K562 (cell line): Measurements from ENCODE around the gene KLHL29. TPM values are rescaled to one million over a fixed set of nuclear protein-coding genes. Genes with fewer than 3 reads are reported as not detected.

Experiments
- ATAC-seq: fragments of 200-7000 bp; cut with Tn5 transposase; 3 replicates; pipeline ENCODE4 v1.9.1; 2020; ENCODE audit warnings: moderate library complexity
- BruUV-seq: library from RNA; stranded (reverse); fragments of 400-500 nt; replicated peaks from 2 replicates; lab custom pipeline; 2021; lab: Mats Ljungman, UMichigan
- CTCF ChIA-PET: fragments of 300-600 bp; formaldehyde crosslinking; extraction: SDS; loops from one replicate; lab custom pipeline; 2021; ENCODE audit warnings: low intra/inter-chr PET ratio; lab: Yijun Ruan, JAX
- POLR2A ChIA-PET: fragments of 300-600, 350-650 bp; sonication (Branson Sonifier 250); formaldehyde crosslinking; extraction: SDS; loops from one replicate; lab custom pipeline; 2021; ENCODE audit warnings: antibody characterized with exemption, inconsistent platforms; lab: Yijun Ruan, JAX
- DNase-seq, 4 experiments: peaks; one replicate each; pipeline versions ENCODE4 v3.0.0 to v3.0.0-alpha.2; 2011 to 2018; ENCODE audit warnings: low spot score in 3 of 4, mixed read lengths in 3 of 4; ENCODE audit errors: extremely low read depth in 1 of 4
- FAIRE-seq: peaks from 2 replicates; lab custom pipeline; 2011; peaks lifted over from hg19 to GRCh38; lab: Jason Lieb, UNC
- H2AFZ ChIP-seq: 2 replicates; pipeline ENCODE4 v1.6.0; 2011; ENCODE audit warnings: low read depth, low read length, control low read depth, inconsistent platforms
- H3K27ac ChIP-seq: fragments of 200-600 bp; 3 replicates; pipeline ENCODE4 v1.8.0; 2011; ENCODE audit warnings: low read depth, mild to moderate bottlenecking, control low read depth, inconsistent platforms, low read length, moderate library complexity, mixed read lengths; ENCODE audit errors: extremely low read depth
- H3K27me3 ChIP-seq, 2 experiments: fragments of 300-600 bp in 1 of 2; 2 replicates in 1 of 2; 3 replicates in 1 of 2; pipeline versions ENCODE4 v1.6.0 to v1.8.0; 2011; ENCODE audit warnings: inconsistent platforms in 2 of 2, low read length in 2 of 2, mild to moderate bottlenecking in 1 of 2, mixed read lengths in 1 of 2, moderate library complexity in 1 of 2; ENCODE audit not compliant: control insufficient read depth in 2 of 2, insufficient read depth in 2 of 2
- H3K36me3 ChIP-seq: fragments of 300-600 bp; 3 replicates; pipeline ENCODE4 v1.8.0; 2011; ENCODE audit warnings: mild to moderate bottlenecking, low read length, inconsistent platforms; ENCODE audit not compliant: control insufficient read depth, insufficient read depth
- H3K4me1 ChIP-seq, 2 experiments: fragments of 200-600 bp in 1 of 2; replicated peaks in 1 of 2; 2 replicates in 1 of 2; 3 replicates in 1 of 2; pipeline versions ENCODE4 v1.5.1 to v1.8.0; 2011; ENCODE audit warnings: inconsistent platforms in 2 of 2, low read length in 2 of 2, mild to moderate bottlenecking in 1 of 2, mixed read lengths in 1 of 2, moderate library complexity in 1 of 2; ENCODE audit not compliant: control insufficient read depth in 2 of 2, insufficient read depth in 2 of 2
- H3K4me2 ChIP-seq: 2 replicates; pipeline ENCODE4 v1.6.1; 2011; ENCODE audit warnings: low read length, control low read depth, inconsistent platforms, mixed read lengths; ENCODE audit not compliant: insufficient read depth
- H3K4me3 ChIP-seq: fragments of 200-600 bp; sonication (generic), shearing (Covaris generic); 2 replicates; pipeline ENCODE4 v1.5.1; 2016; ENCODE audit warnings: control low read depth, inconsistent platforms
- H3K79me2 ChIP-seq: fragments of 200-600 bp; 3 replicates; pipeline ENCODE4 v1.8.0; 2011; ENCODE audit warnings: low read length, inconsistent platforms; ENCODE audit not compliant: control insufficient read depth, insufficient read depth
- H3K9ac ChIP-seq, 2 experiments: 2 replicates each; pipeline versions ENCODE4 v1.6.0 to v1.6.1; 2011; ENCODE audit warnings: low read depth in 2 of 2, low read length in 2 of 2, control low read depth in 1 of 2, inconsistent platforms in 1 of 2, mild to moderate bottlenecking in 1 of 2, mixed read lengths in 1 of 2; ENCODE audit not compliant: insufficient read depth in 1 of 2
- H3K9me1 ChIP-seq: one replicate; pipeline ENCODE4 v1.6.0; 2011; ENCODE audit warnings: inconsistent platforms, mild to moderate bottlenecking, low read length, moderate library complexity; ENCODE audit not compliant: control insufficient read depth, insufficient read depth
- H3K9me3 ChIP-seq: replicated peaks from 2 replicates; pipeline ENCODE4 v1.5.1; 2011; ENCODE audit warnings: low read depth, low read length, inconsistent platforms; ENCODE audit not compliant: control insufficient read depth, insufficient read depth
- H4K20me1 ChIP-seq: replicated peaks from 2 replicates; pipeline ENCODE4 v1.6.1; 2011; ENCODE audit warnings: low read length, inconsistent platforms, mixed read lengths; ENCODE audit not compliant: control insufficient read depth, insufficient read depth
- HNRNPLL ChIP-seq: fragments of 200-400 bp; formaldehyde crosslinking; IDR thresholded peaks from 2 replicates; pipeline ENCODE4 v1.6.1; 2017; ENCODE audit warnings: low read length, low read depth, mild to moderate bottlenecking; ENCODE audit not compliant: poor library complexity, severe bottlenecking
- MYC ChIP-seq, 2 experiments: fragments of 250-450 bp in 1 of 2; sonication (Bioruptor Pico) in 1 of 2; IDR thresholded peaks; 2 replicates each; pipeline versions ENCODE4 v1.5.1 to v1.6.1; 2012 to 2021; ENCODE audit warnings: low read depth in 2 of 2, borderline replicate concordance in 1 of 2, improper control_type of control experiment in 1 of 2, low read length in 1 of 2, mild to moderate bottlenecking in 1 of 2, moderate library complexity in 1 of 2
- NR2C1 ChIP-seq, 2 experiments: fragments of 450-650 bp; IDR thresholded peaks; 2 replicates each; pipeline ENCODE4 v1.6.1; 2017; ENCODE audit warnings: mild to moderate bottlenecking in 2 of 2, antibody characterized with exemption in 1 of 2, inconsistent platforms in 1 of 2, missing compliant biosample characterization in 1 of 2, missing genetic modification characterization in 1 of 2
- PML ChIP-seq: IDR thresholded peaks from 2 replicates; pipeline ENCODE4 v1.6.1; 2012; ENCODE audit warnings: low read length, inconsistent platforms
- TCFL5 ChIP-seq: fragments of 250-450 bp; sonication (Bioruptor Pico); conservative IDR thresholded peaks from 2 replicates; pipeline ENCODE4 v1.6.1; 2021; ENCODE audit warnings: mild to moderate bottlenecking, moderate library complexity, matching md5 sums
- ZC3H4 ChIP-seq: sonication (generic); formaldehyde crosslinking; IDR thresholded peaks from 2 replicates; pipeline ENCODE4 v1.9.0; 2021; ENCODE audit warnings: missing genetic modification reagents, borderline replicate concordance
- ZFPM2 ChIP-seq: fragments of 250-450 bp; sonication (Bioruptor Pico); IDR thresholded peaks from 2 replicates; pipeline ENCODE4 v1.5.1; 2022; ENCODE audit warnings: mild to moderate bottlenecking
- ZHX1 ChIP-seq: fragments of 150-350 bp; conservative IDR thresholded peaks from 2 replicates; pipeline ENCODE4 v1.6.1; 2014; ENCODE audit warnings: low read length
- WGBS: fragments of 100-300 bp; shearing (Covaris generic); methylation state at CpG from one replicate; pipeline ENCODE4 v1.1.6; 2016; ENCODE audit warnings: low coverage, mixed read lengths; ENCODE audit not compliant: insufficient coverage; ENCODE audit errors: missing lambda C conversion rate; 5-methylcytosine and 5-hydroxymethylcytosine counted together
- in situ Hi-C: fragments of 300-500 bp; cut with MboI; formaldehyde crosslinking; loops from 4 replicates; pipeline ENCODE4 v1.15.0; 2018; ENCODE audit warnings: inconsistent platforms, mixed read lengths
- intact Hi-C: fragments of 100-400 bp; cut with micrococcal nuclease; formaldehyde crosslinking; loops from 2 replicates; pipeline ENCODE4 v1.14.2; 2022
- polyA plus RNA-seq, 8 experiments: library from polyadenylated mRNA; depleted of rRNA in 4 of 8; stranded (reverse) in 5 of 8; unstranded in 3 of 8; fragments of >200 nt; fragmentation: Nextera tagmentation in 2 of 8; fragmentation: Illumina TruSeq in 1 of 8; extraction: Ambion mirVana in 2 of 8; extraction: Trizol in 1 of 8; gene quantifications; 2 replicates each; pipeline versions ENCODE4 v1.2.1 to v1.2.3, GENCODE V29; 2011 to 2014; ENCODE audit warnings: inconsistent platforms in 1 of 8, missing spikeins in 1 of 8
- total RNA-seq, 7 experiments: library from RNA; depleted of rRNA in 6 of 7; stranded (reverse); fragments of >200 nt in 6 of 7; fragmentation: Illumina TruSeq in 2 of 7; extraction: Trizol in 2 of 7; gene quantifications; 2 replicates each; pipeline versions ENCODE4 v1.2.1 to v1.2.3, GENCODE V29; 2011 to 2021; ENCODE audit warnings: low replicate concordance in 1 of 7
- TF ChIP-seq, protein P1 (sequence below): fragments of 250-450 bp; sonication (Bioruptor Pico); IDR thresholded peaks from 2 replicates; pipeline ENCODE4 v1.4.0; 2020
- TF ChIP-seq, protein P2 (sequence below): IDR thresholded peaks from 3 replicates; pipeline ENCODE4 v1.6.1; 2011; ENCODE audit warnings: borderline replicate concordance, mild to moderate bottlenecking; ENCODE audit not compliant: insufficient read length, insufficient read depth

The KLHL29 gene
- total and polyA plus RNA-seq, 9 of the 15 experiments (the other 6 are each of a cell fraction or from before 2014, with no cell fraction given): 0.03 to 0.31 (median 0.08) TPM; not detected in 1

DNA sequence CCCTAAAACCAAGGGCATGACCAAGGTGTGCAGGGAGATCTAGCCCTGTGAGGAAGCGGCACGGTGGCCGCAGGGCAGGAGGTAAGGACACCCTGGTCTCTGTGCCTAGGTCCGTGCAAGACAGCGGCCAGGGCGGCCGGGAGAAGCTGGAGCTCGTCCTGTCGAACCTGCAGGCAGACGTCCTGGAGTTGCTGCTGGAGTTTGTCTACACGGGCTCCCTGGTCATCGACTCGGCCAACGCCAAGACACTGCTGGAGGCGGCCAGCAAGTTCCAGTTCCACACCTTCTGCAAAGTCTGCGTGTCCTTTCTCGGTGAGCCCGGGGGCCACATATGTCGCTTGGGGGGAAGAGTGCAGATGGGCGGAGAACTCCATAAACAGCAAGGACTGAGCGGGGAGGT, 306.6 kb downstream of the KLHL29 start (continued):
- TF ChIP-seq, protein P1, sequence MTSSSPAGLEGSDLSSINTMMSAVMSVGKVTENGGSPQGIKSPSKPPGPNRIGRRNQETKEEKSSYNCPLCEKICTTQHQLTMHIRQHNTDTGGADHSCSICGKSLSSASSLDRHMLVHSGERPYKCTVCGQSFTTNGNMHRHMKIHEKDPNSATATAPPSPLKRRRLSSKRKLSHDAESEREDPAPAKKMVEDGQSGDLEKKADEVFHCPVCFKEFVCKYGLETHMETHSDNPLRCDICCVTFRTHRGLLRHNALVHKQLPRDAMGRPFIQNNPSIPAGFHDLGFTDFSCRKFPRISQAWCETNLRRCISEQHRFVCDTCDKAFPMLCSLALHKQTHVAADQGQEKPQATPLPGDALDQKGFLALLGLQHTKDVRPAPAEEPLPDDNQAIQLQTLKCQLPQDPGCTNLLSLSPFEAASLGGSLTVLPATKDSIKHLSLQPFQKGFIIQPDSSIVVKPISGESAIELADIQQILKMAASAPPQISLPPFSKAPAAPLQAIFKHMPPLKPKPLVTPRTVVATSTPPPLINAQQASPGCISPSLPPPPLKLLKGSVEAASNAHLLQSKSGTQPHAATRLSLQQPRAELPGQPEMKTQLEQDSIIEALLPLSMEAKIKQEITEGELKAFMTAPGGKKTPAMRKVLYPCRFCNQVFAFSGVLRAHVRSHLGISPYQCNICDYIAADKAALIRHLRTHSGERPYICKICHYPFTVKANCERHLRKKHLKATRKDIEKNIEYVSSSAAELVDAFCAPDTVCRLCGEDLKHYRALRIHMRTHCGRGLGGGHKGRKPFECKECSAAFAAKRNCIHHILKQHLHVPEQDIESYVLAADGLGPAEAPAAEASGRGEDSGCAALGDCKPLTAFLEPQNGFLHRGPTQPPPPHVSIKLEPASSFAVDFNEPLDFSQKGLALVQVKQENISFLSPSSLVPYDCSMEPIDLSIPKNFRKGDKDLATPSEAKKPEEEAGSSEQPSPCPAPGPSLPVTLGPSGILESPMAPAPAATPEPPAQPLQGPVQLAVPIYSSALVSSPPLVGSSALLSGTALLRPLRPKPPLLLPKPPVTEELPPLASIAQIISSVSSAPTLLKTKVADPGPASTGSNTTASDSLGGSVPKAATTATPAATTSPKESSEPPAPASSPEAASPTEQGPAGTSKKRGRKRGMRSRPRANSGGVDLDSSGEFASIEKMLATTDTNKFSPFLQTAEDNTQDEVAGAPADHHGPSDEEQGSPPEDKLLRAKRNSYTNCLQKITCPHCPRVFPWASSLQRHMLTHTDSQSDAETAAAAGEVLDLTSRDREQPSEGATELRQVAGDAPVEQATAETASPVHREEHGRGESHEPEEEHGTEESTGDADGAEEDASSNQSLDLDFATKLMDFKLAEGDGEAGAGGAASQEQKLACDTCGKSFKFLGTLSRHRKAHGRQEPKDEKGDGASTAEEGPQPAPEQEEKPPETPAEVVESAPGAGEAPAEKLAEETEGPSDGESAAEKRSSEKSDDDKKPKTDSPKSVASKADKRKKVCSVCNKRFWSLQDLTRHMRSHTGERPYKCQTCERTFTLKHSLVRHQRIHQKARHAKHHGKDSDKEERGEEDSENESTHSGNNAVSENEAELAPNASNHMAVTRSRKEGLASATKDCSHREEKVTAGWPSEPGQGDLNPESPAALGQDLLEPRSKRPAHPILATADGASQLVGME: no peak
- TF ChIP-seq, all 486 proteins: peak for 0

DNA sequence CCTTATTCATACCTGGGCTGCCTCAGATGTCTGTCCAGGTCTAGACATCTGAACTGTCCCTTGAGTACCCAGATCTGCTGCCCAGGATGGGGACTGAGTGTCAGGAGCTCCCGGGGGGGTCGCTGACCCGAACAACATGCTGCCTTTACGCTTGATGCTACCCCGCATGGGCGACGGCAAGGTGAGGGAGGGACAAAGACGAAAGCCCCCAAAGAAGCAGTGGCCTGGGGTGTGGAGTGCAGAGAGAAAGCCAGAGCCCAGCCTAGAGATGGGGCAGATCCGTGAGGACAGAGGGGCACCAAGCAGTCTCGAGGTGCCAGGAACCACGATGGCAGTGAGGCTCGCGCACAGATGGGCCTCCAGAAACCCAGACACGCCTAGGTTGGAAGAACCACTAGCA, 307.3 kb downstream of the KLHL29 start:
- H2AFZ ChIP-seq: no peak overlapping the region
- H3K4me2 ChIP-seq: no peak overlapping the region
- ChIA-PET POLR2A (no interaction called here), CTCF (no interaction called here)
- intact Hi-C loops: no loop called here
- no peak overlapping the region for H3K27ac ChIP-seq
- H4K20me1 ChIP-seq: peaks cover 14% of the 10 kb centered on the region
- H3K4me3 ChIP-seq: no peak overlapping the region
- in situ Hi-C loops: no loop called here
- H3K9me1 ChIP-seq: no peaks in the 10 kb centered on the region
- H3K9ac ChIP-seq: no peak overlapping the region
- no peaks in the 10 kb centered on the region for H3K36me3 ChIP-seq
- no peaks in the 10 kb centered on the region for H3K9me3 ChIP-seq
- H3K79me2 ChIP-seq: no peaks in the 10 kb centered on the region
- H3K4me1 ChIP-seq: peaks cover 0 to 23% of the 10 kb centered on the region in 2 experiments; a peak in 2 of 5 replicates
- WGBS: 43% methylated on average over 13 of the region's 14 CpGs
- BruUV-seq: no TSS peak
- no peak for DNase-seq
- no peak for ATAC-seq
- no peak for FAIRE-seq
- peaks cover 2 to 43% of the 10 kb centered on the region in 2 experiments; a peak in 3 of 5 replicates for H3K27me3 ChIP-seq
- TF ChIP-seq MYC (IDR thresholded peaks at IDR 0.05; ENCODE audit: low read depth, low read length) (no peak), MYC (CRISPR knock-in tag; IDR thresholded peaks at IDR 0.05; ENCODE audit: borderline replicate concordance, low read depth) (no peak), NR2C1 (IDR thresholded peaks at IDR 0.05) (no peak), NR2C1 (tag; IDR thresholded peaks at IDR 0.05) (no peak), PML (no peak), ZHX1 (no peak), HNRNPLL (no peak), ZFPM2 (CRISPR knock-in tag) (no peak), ZC3H4 (CRISPR knock-in tag) (no peak), TCFL5 (CRISPR knock-in tag) (no peak)
- TF ChIP-seq, protein P2, sequence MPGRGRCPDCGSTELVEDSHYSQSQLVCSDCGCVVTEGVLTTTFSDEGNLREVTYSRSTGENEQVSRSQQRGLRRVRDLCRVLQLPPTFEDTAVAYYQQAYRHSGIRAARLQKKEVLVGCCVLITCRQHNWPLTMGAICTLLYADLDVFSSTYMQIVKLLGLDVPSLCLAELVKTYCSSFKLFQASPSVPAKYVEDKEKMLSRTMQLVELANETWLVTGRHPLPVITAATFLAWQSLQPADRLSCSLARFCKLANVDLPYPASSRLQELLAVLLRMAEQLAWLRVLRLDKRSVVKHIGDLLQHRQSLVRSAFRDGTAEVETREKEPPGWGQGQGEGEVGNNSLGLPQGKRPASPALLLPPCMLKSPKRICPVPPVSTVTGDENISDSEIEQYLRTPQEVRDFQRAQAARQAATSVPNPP: no peak
